EL (cell line): ENCODE results near the gene INPP5F.
A peak's percentile ranks its signal among the peaks of the same experiment; 100 is the strongest.

Experiments used
- DNase-seq: peaks from one replicate; pipeline ENCODE4 v3.0.0-alpha.2; 2016

The INPP5F gene

DNA sequence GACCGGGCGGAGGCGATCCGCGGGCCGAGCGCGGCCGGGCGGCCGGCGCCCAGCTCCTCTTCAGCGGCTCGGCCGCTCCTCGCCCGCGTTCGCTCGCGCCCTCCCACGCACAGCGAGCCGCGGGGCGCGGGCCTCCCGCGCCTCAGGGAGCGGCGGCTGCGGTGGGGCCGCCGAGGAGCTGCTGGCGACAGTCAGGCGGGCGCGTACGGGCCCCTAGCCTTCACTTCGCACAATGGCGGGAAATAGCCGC lies 146.7 kb downstream of the INPP5F start, which contains the start of gene MCMBP:
Gene MCMBP, minus strand, starts transcription at position 234 of the 250 bp plus-strand sequence. CDS start 259 bp downstream, outside the sequence.
- no peak for DNase-seq

DNA sequence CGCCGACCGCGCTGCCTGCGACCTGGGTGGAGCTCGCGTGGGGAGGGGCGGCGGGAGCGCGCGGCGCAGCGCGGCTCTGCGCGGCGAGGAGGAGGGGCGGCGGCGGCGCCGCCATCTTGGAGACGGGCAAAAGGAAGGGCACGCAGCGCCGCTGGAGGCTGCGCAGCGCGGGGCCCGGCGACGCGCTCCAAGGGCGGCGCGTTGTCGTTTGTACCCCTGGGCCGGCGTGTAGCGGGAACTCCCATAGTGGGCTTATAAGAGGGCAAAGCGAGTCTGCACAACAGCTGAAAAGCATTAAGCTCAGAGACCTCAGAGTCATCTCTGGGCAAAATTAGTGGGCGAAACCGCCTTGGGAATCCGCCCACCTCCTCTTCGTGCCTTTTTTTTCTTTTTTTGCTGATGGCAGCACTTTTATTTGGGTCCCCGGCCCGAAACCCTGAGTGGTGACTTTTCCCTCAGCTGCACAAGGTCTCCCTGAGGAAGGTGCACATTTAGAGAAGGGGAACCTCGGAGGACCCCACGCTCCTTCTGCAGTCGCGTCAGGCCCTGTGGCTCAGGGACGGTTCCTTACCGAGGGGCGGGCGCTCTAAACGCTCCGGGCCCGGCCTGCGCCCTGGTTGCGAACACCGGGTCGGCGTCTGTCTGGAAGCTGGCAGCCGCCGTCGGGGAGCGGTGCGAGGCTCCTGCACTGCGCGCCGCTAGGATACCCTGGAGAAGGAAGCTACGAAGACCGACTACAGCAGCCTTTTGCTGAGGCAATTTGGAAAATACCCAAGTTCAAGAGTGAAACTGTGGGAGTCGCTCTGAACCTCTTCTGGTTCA lies 147.2 kb downstream of the INPP5F start:
- peak; percentile 88 for DNase-seq

DNA sequence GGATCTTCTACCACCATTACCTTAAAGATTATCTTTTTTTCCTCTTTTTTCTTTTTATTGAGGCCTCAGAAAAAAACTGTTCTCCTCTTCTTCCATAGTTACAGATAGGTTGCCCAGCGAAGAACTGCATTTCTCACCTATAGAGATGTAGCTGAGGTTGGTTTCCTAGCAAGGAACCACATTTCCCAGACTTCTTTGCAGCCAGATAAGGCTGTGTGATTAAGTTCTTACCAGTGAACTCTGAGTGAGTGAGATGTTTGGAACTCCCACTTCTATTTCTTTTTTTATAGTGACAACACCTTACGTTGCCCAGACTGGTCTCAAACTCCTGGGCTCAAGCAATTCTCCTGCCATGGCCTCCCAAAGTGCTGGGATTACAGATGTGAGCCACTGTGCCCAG lies 152.7 kb downstream of the INPP5F start:
- DNase-seq: no peak
